CD14-positive monocyte (primary cell): ENCODE data around the gene LRRD1. TPM values are rescaled to one million over a fixed set of nuclear protein-coding genes. Genes with fewer than 3 reads are reported as not detected.
"Not testable (repeated sequence)": the region's sequence is repeated elsewhere in the genome, so short reads cannot be mapped to it uniquely, and the experiment has no call there.

Experiments used
- DNase-seq, 3 donors: peaks; one replicate each; pipeline ENCODE4 v3.0.0-alpha.2; 2011 to 2022
- H2AFZ ChIP-seq: 2 replicates; pipeline ENCODE4 v1.6.0; 2012; ENCODE audit warnings: mild to moderate bottlenecking, low read depth, low read length, inconsistent platforms; ENCODE audit not compliant: insufficient read depth, poor library complexity, severe bottlenecking
- H3K27ac ChIP-seq, 2 donors: 1 replicate in 1 of 2; 2 replicates in 1 of 2; pipeline ENCODE4 v1.5.1; 2012 to 2013; ENCODE audit warnings: low read length in 2 of 2, control low read depth in 1 of 2, inconsistent platforms in 1 of 2, low read depth in 1 of 2, mild to moderate bottlenecking in 1 of 2
- H3K27me3 ChIP-seq, 2 donors: one replicate each; pipeline versions ENCODE4 v1.6.0 to v1.6.1; 2011 to 2013; ENCODE audit warnings: low read length in 2 of 2; ENCODE audit not compliant: control insufficient read depth in 2 of 2, insufficient read depth in 2 of 2
- H3K36me3 ChIP-seq, 2 donors: replicated peaks in 1 of 2; 1 replicate in 1 of 2; 2 replicates in 1 of 2; pipeline versions ENCODE4 v1.5.1 to v1.6.1; 2012 to 2013; ENCODE audit warnings: low read length in 2 of 2, control low read depth in 1 of 2, inconsistent platforms in 1 of 2, mild to moderate bottlenecking in 1 of 2; ENCODE audit not compliant: insufficient read depth in 2 of 2, control insufficient read depth in 1 of 2
- H3K4me1 ChIP-seq, 2 donors: 1 replicate in 1 of 2; 2 replicates in 1 of 2; pipeline versions ENCODE4 v1.5.1 to v1.6.1; 2012 to 2013; ENCODE audit warnings: low read length in 2 of 2, control low read depth in 1 of 2, inconsistent platforms in 1 of 2, mild to moderate bottlenecking in 1 of 2, moderate library complexity in 1 of 2; ENCODE audit not compliant: insufficient read depth in 2 of 2, control insufficient read depth in 1 of 2
- H3K4me2 ChIP-seq: replicated peaks from 2 replicates; pipeline ENCODE3; 2012; ENCODE audit warnings: low read length, moderate library complexity, mild to moderate bottlenecking; ENCODE audit not compliant: poor library complexity, severe bottlenecking; ENCODE audit errors: extremely low read depth
- H3K4me3 ChIP-seq, 3 experiments: fragments of 200-600 bp in 1 of 3; sonication (generic) in 1 of 3; replicated peaks in 1 of 3; 1 replicate in 2 of 3; 2 replicates in 1 of 3; pipeline ENCODE4 v1.5.1; 2011 to 2013; ENCODE audit warnings: low read length in 3 of 3, mild to moderate bottlenecking in 3 of 3, control low read depth in 2 of 3, low read depth in 2 of 3, inconsistent platforms in 1 of 3, moderate library complexity in 1 of 3
- H3K79me2 ChIP-seq: 2 replicates; pipeline ENCODE4 v1.6.0; 2012; ENCODE audit warnings: mild to moderate bottlenecking, control low read depth, inconsistent platforms, low read length, moderate library complexity; ENCODE audit not compliant: insufficient read depth
- H3K9ac ChIP-seq: 2 replicates; pipeline ENCODE4 v1.6.0; 2017; ENCODE audit warnings: low read length, mild to moderate bottlenecking; ENCODE audit not compliant: insufficient read depth, poor library complexity, severe bottlenecking
- H3K9me3 ChIP-seq, 2 donors: replicated peaks in 1 of 2; 1 replicate in 1 of 2; 2 replicates in 1 of 2; pipeline versions ENCODE4 v1.5.1 to v1.6.1; 2012 to 2013; ENCODE audit warnings: low read length in 2 of 2, control low read depth in 1 of 2; ENCODE audit not compliant: control insufficient read depth in 1 of 2, insufficient read depth in 1 of 2
- H4K20me1 ChIP-seq: 2 replicates; pipeline ENCODE4 v1.6.0; 2012; ENCODE audit warnings: mild to moderate bottlenecking, low read length, control low read depth, moderate library complexity; ENCODE audit not compliant: insufficient read depth
- H3K27ac Mint-ChIP-seq, 7 donors: one replicate each; pipeline ENCODE4 v1.8.0; 2020; ENCODE audit warnings: mild to moderate bottlenecking in 7 of 7, mixed read lengths in 7 of 7, moderate library complexity in 6 of 7, inconsistent platforms in 2 of 7
- H3K27me3 Mint-ChIP-seq, 3 donors: one replicate each; pipeline ENCODE4 v1.8.0; 2021 to 2022; ENCODE audit warnings: low read depth in 3 of 3, mild to moderate bottlenecking in 3 of 3, mixed read lengths in 3 of 3, moderate library complexity in 3 of 3, inconsistent platforms in 1 of 3
- H3K36me3 Mint-ChIP-seq, 2 donors: one replicate each; pipeline ENCODE4 v1.8.0; 2020; ENCODE audit warnings: mixed read lengths in 2 of 2, inconsistent platforms in 1 of 2, mild to moderate bottlenecking in 1 of 2
- H3K4me1 Mint-ChIP-seq: one replicate; pipeline ENCODE4 v1.8.0; 2020; ENCODE audit warnings: mild to moderate bottlenecking, mixed read lengths
- H3K4me3 Mint-ChIP-seq, 2 donors: one replicate each; pipeline ENCODE4 v1.8.0; 2020; ENCODE audit warnings: mild to moderate bottlenecking in 2 of 2, mixed read lengths in 2 of 2, moderate library complexity in 1 of 2
- H3K9me3 Mint-ChIP-seq, 7 donors: one replicate each; pipeline ENCODE4 v1.8.0; 2020 to 2022; ENCODE audit warnings: mixed read lengths in 7 of 7, mild to moderate bottlenecking in 6 of 7, moderate library complexity in 6 of 7, inconsistent platforms in 2 of 7
- CTCF ChIP-seq: fragments of 200-600 bp; IDR thresholded peaks from one replicate; pipeline ENCODE4 v1.8.0; 2022; ENCODE audit warnings: antibody characterized with exemption, mild to moderate bottlenecking
- WGBS: methylation state at CpG from one replicate; pipeline ENCODE4 v1.1.5; 2013; ENCODE audit warnings: missing lambda C conversion rate; ENCODE audit not compliant: insufficient coverage; 5-methylcytosine and 5-hydroxymethylcytosine counted together
- intact Hi-C, 2 donors: fragments of 100-400 bp; cut with micrococcal nuclease; formaldehyde crosslinking; loops; one replicate each; pipeline versions ENCODE4 v1.15.0 to v1.15.1; 2023
- polyA plus RNA-seq, 3 donors: library from polyadenylated mRNA; depleted of rRNA in 1 of 3; unstranded in 2 of 3; stranded (reverse) in 1 of 3; fragments of 300-500 nt in 2 of 3; fragments of >200 nt in 1 of 3; fragmentation: Illumina TruSeq in 2 of 3; gene quantifications; 1 replicate in 2 of 3; 2 replicates in 1 of 3; pipeline ENCODE4 v1.2.3, GENCODE V29; 2012 to 2021

The LRRD1 gene
- polyA plus RNA-seq, 3 donors: not detected

GRCh38 chr7:92142791-92143190, 36.2 kb downstream of the LRRD1 start:
- H3K4me2 ChIP-seq, H3K9me3 ChIP-seq, intact Hi-C loops, H4K20me1 ChIP-seq, H3K27ac Mint-ChIP-seq, H3K4me1 ChIP-seq, H3K27me3 Mint-ChIP-seq, H3K79me2 ChIP-seq, H3K27ac ChIP-seq, H3K27me3 ChIP-seq, DNase-seq, H3K36me3 ChIP-seq, H3K4me3 ChIP-seq, H2AFZ ChIP-seq, H3K9ac ChIP-seq, H3K4me1 Mint-ChIP-seq, H3K36me3 Mint-ChIP-seq: not testable (repeated sequence)
- WGBS: 99% methylated on average over 8 of the region's 9 CpGs
- Mint-ChIP-seq H3K4me3 (peak overlapping the region in 1 of 2 donors; percentile 3), H3K9me3 (peaks cover 0 to 14% (median 0%) of the 10 kb centered on the region in 7 donors)

DNA sequence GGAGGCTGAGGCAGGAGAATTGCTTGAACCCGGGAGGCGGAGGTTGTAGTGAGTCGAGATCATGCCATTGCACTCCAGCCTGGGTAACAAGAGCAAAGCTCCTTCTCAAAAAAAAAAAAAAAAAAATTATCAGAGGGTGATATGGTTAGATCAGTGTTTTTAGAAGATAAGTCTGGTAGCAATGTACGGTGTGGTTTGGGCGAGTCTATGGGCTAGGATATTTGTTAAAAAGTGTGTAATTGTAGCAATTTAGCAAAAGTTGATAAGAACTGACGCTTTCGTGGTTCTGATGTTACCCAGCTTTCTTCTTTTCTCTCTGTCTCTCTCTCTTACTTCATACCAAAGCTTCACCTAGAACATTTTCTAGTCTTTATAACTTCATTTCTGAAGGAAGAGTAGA, 37.8 kb downstream of the LRRD1 start:
- Histone ChIP-seq H4K20me1 (no peaks in the 10 kb centered on the region), H2AFZ (no peak overlapping the region), H3K27ac (no peak overlapping the region), H3K4me3 (no peak overlapping the region), H3K4me2 (no peak overlapping the region), H3K79me2 (no peaks in the 10 kb centered on the region), H3K27me3 (no peaks in the 10 kb centered on the region), H3K9me3 (no peaks in the 10 kb centered on the region), H3K9ac (no peak overlapping the region), H3K36me3 (no peaks in the 10 kb centered on the region), H3K4me1 (no peaks in the 10 kb centered on the region)
- H3K4me3 Mint-ChIP-seq: no peak overlapping the region
- H3K9me3 Mint-ChIP-seq: peaks cover 0 to 14% (median 0%) of the 10 kb centered on the region in 7 donors
- no peak for DNase-seq
- WGBS: no CpG with 5 or more reads among the region's 7 CpGs
- H3K36me3 Mint-ChIP-seq: no peaks in the 10 kb centered on the region
- no peak overlapping the region for H3K27ac Mint-ChIP-seq
- H3K27me3 Mint-ChIP-seq: peaks cover 0 to 3% (median under 1%) of the 10 kb centered on the region in 3 donors
- intact Hi-C loops: no loop called here
- H3K4me1 Mint-ChIP-seq: no peaks in the 10 kb centered on the region
- TF ChIP-seq CTCF: no peak
